SW480 (cell line): Measurements from ENCODE around the gene MRPS16.

Experiments
- DNase-seq: peaks from one replicate; pipeline ENCODE4 v3.0.0-alpha.2; 2016; ENCODE audit warnings: low spot score

The MRPS16 gene

GRCh38 chr10:73239908-73240307 is 12.5 kb downstream of the MRPS16 start:
- DNase-seq, result no peak

DNA sequence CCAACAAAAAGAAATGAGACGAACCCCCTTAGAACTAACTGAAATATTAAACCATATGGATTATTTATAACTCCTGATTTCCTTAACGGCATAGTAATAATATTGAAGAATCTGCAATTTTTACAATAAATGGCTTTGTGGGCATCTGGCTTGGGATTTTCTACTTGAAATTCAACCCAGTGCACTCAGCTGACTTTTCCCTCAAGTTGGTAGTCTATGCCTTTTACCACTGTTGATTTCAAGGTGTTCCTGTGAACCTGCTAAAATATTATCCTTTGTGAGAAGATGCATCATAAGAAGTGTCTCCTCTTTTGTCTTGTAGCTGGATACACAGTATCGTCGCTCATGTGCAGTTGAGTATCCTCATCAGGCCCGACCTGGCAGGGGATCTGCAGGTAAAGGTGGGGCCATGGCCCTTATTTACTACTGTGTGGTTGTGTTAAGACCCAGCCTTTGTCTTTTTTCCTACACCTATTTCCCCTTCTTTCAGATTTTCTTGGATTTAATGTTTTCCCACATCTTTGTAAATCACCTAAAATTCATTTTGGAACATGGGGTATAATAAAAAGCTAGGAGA is 13.4 kb downstream of the MRPS16 start:
- no peak for DNase-seq

GRCh38 chr10:73234695-73235094 is 17.7 kb downstream of the MRPS16 start:
- no peak for DNase-seq

GRCh38 chr10:73233883-73234282 is 18.6 kb downstream of the MRPS16 start:
- no peak for DNase-seq

DNA sequence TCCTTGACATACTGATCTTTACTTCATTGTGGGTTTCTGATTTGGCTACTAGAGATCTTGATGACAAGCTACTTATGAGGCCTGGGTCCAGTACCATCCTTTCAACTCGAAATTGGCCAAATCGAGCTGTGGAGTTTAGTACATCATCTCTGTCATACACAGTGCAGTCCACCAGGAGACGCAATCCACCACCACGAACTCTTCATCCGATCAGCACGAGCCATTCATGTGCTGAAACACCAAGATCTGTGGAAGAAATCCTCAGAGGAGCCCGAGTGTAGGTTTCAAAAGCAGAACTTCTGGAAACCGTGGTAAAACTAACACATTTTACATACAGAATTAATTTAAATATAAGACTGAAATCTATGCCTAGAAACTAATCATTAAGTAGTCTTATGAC is 19.6 kb downstream of the MRPS16 start:
- DNase-seq, result no peak

DNA sequence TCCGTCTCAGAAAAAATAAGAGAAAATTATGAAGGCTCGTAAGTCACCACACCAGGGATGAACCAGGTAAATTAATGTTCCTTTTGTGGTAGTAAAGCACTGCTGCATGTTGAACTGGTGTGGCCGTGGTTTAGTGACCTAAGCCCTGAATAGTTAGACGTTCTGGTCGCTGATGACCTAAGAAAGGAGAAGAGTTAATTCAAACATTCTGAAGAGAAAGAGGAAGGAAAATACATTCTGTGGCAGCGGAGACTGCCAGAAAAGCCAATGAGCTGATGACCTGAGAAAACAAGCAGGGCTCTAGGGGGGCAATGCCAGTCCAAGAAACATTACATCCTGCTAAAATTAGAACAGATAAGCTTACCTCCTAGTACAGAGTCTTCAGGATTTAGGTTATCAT is 22.9 kb downstream of the MRPS16 start:
- no peak for DNase-seq

- no peak for DNase-seq
Observed at GRCh38 chr10:73228247-73228646, 24.2 kb downstream of the MRPS16 start.

GRCh38 chr10:73226663-73227062 is 25.8 kb downstream of the MRPS16 start:
- no peak for DNase-seq

- no peak for DNase-seq
Observed at GRCh38 chr10:73225518-73225917, 26.9 kb downstream of the MRPS16 start.

GRCh38 chr10:73220989-73221388 is 31.5 kb downstream of the MRPS16 start:
- DNase-seq, result no peak

DNA sequence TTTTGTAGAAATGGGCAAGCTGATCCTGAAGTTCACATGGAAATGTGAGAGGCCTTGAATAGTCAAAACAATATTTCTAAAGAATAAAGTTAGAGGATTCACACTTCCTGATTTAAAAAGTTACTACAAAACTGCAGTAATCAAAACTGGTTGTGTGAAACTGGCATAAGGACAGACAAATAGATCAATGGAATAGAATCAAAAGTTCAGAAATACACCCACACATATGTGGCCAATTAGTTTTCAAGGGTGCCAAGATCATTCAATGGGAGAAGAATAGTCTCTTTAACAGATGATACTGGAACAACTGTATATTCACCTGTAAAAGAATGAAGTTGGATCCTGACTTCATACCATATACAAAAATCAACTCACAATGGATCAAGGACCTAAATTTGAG is 33.1 kb downstream of the MRPS16 start:
- no peak for DNase-seq

DNA sequence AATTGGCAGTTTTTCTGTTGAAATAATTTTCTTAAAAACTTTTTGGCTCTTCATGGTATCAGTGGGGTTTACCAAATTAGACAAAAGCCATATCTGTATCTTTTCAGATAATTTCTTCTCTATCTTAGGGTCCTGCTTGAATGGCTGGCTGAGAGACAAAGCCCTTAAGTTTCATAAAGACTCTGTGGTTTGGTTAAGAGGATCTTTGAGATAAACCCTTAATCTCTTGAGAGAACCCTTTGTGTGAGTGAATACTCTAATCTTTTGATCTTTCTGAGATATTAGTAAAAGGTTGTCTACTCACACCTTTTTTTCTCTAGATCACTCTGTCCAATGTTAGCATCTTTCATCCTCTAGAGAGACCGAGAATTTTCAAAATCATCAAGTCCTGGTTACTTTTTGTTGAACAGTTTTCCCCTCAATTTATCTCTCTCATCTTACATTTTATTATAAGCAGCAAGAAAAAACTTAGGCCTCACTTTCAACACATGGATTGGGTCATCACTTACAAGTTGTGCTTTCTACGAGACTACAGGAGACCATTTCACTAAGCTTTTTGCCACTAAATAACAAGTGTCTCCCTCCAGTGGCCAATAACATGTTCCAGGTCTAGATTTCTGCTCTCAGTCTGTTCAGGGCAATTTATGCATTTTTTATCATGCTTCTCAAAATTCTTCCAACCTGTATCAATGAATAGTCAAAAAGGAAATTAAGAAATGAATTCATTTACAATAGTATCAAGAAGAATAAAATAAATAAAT is 33.8 kb downstream of the MRPS16 start:
- DNase-seq, result peak; percentile 17

DNA sequence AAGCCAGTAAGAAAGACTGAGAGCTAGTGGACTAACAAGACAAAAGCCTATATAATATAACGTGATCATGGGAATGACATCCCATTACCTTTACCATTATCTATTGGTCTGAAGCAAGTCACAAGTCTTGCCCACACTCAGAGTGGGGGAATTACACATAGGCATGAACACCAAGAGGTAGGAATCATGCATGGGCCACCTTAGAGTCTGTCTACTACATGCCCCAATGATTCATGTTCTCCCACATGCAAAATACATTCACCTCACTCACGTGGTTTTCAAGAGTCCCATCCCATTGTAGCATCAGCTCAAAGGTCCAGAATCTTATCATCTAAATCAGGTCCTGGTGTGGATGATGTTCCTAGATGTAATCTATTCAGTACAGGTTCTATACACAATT is 34.8 kb downstream of the MRPS16 start:
- DNase-seq, result no peak

- DNase-seq, result no peak
Observed at GRCh38 chr10:73215749-73216148, 36.7 kb downstream of the MRPS16 start.

DNA sequence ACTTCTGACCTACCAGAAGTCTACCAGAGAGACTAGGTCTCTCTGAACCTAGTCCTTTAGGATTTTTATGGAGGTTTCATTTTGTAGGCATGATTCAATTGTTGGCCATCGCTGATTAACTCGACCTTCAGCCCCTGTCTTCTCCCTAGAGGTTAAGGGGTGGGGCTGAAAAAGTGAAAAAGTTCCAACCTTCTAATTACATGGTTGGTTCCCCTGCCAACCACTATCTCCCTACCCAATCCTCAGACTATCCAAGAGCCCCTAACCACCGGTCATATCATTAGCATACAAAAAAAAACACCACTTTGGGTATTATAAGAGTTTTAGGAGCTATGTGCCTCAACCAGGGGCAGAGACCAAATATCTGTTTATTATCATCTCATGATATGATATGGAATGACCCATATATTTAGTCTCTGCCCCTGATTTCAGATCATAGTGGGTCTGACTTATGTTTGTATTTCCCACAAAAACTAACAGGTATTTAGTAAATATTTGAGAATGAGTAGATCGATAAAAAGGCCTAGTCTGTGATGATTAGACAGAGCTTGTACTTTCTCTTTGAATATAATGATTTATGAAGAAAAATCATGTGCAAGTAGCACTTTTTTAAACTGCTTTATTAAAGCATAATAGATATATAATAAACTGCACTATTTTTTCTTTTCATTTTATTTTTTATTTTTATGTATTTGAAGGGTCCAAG is 41.2 kb downstream of the MRPS16 start:
- no peak for DNase-seq

- no peak for DNase-seq
Observed at GRCh38 chr10:73210395-73211105, 41.9 kb downstream of the MRPS16 start.

GRCh38 chr10:73209705-73210104 is 42.7 kb downstream of the MRPS16 start:
- DNase-seq, result no peak

DNA sequence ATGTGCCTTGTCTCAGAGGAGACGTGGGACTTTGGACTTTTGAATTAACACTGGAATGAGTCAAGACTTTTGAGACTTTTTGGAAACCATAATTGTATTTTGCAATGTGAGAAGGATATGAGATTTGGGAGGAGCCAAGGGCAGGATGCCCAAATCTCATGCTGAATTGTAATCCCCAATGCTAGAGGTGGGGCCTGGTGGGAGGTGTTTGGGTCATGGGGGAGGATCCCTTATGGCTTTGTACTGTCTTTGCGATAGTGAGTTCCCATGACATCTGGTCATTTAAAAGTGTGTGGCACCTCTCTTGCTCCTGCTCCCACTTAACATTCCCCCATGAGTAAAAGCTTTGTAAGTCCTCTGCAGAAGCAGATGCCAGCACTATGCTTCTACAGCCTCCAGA is 44.6 kb downstream of the MRPS16 start:
- no peak for DNase-seq

- DNase-seq, result no peak
Observed at GRCh38 chr10:73206385-73206784, 46.1 kb downstream of the MRPS16 start.

GRCh38 chr10:73205890-73206289 is 46.6 kb downstream of the MRPS16 start:
- no peak for DNase-seq

DNA sequence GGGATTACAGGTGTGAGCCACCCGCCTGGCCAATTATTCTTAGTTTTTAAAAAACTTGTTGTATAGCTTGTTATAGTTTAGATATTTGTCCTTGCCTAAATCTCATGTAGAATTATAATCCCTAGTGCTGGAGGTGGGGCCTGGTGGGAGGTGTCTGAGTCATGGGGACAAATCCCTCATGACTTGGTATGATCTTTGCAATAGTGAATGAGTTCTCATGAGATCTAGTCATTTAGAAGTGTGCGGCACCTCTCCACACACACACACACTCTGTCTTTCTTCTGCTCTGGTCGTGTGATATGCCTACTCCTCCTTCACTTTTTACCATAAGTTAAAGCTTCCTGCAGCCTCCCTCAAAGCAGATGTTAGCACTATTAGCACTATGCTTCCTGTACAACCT is 47.4 kb downstream of the MRPS16 start:
- DNase-seq, result no peak
